Epithelial cell of proximal tubule (primary cell): Measurements from ENCODE around the gene TEX261. TPM values are rescaled to one million over a fixed set of nuclear protein-coding genes. Genes with fewer than 3 reads are reported as not detected.

ENCODE experiments used
- DNase-seq: peaks from one replicate; pipeline ENCODE4 v3.0.0-alpha.2; 2011; ENCODE audit warnings: low read depth
- H3K4me3 ChIP-seq: 2 replicates; pipeline ENCODE4 v1.5.1; 2011; ENCODE audit warnings: low read depth, mild to moderate bottlenecking, low read length
- total RNA-seq: library from RNA; depleted of rRNA; stranded (reverse); fragments of >200 nt; gene quantifications from 2 replicates; pipeline ENCODE4 v1.2.3, GENCODE V29; 2015
- TF ChIP-seq, protein P1 (sequence below): conservative IDR thresholded peaks from 2 replicates; pipeline ENCODE4 v1.5.1; 2012; ENCODE audit warnings: low read depth, mild to moderate bottlenecking, low read length

Gene TEX261
- total RNA-seq, 1 donor from 2014 or later = 12.3 TPM

DNA sequence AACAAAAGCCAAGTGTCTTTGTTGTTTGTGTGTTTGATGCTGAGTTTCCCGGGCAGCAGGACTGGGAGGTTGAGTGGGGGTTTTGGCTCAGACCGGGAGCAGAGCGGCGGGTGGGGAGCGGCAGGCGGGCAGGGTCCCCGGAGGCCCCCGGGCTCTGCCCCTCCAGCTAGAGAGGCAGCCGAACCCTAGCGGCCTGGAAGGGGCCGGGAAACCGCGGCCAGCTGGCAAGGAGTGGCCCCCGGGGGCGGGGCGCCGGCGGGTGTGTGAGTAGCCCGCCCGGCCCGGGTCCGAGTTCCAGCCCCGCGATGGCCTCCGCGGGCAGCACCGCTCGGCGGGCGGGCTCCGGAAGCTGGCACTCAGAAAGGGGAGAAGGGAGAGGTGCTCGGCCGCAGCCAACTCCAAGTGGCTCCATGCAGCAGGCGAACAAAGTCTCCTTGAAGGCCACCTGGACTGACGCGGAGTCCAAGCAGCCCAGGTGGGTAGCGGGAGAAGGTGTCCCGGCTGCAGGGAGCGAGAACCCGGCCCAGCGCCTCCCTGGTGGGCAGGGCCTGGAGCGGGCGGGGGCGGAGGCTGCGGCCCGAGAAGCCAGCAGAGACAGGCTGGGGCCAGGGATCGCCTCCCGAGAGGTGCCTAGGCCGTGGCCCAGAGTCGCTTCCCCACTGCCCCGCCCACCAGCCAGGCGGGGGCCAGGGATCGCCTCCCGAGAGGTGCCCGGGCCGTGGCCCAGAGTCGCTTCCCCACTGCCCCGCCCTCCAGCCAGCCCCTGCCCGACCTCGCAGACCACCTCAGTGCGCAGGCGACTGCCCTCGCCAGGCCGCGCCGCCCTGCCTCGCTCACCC, 16.1 kb downstream of the TEX261 start, which contains the start of gene ANKRD53:
ANKRD53 (plus strand) TSS at position 290 of the 839 bp plus-strand sequence; CDS start at position 306, 16 bp downstream.
- TF ChIP-seq, protein P1, sequence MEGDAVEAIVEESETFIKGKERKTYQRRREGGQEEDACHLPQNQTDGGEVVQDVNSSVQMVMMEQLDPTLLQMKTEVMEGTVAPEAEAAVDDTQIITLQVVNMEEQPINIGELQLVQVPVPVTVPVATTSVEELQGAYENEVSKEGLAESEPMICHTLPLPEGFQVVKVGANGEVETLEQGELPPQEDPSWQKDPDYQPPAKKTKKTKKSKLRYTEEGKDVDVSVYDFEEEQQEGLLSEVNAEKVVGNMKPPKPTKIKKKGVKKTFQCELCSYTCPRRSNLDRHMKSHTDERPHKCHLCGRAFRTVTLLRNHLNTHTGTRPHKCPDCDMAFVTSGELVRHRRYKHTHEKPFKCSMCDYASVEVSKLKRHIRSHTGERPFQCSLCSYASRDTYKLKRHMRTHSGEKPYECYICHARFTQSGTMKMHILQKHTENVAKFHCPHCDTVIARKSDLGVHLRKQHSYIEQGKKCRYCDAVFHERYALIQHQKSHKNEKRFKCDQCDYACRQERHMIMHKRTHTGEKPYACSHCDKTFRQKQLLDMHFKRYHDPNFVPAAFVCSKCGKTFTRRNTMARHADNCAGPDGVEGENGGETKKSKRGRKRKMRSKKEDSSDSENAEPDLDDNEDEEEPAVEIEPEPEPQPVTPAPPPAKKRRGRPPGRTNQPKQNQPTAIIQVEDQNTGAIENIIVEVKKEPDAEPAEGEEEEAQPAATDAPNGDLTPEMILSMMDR = no peak
- H3K4me3 ChIP-seq = peak within 1 kb of the TSS; percentile 59
- DNase-seq = no peak

DNA sequence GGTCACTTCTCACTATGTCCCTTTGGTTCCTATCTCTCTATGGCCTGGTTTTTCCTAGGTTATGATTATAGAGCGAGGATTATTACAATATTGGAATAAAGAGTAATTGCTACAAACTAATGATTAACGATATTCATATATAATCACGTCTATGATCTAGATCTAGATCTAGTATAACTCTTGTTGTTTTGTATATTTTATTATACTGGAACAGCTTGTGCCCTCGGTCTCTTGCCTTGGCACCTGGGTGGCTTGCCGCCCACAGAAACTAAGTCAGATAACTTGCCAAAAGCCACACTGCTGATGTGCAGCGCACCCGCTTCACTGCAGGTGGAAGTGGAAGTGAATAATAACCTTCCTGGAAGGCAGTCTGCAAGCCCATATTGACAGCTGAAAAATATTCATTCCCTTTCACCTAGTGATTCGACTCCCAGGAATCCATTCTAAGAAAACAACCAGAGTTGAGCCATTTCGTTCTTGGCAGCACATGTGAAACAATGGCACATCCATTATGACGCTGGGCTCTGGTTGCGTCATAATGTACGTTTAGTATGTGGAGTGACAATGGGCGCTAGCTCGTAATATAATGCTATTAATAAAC, 17.0 kb downstream of the TEX261 start:
- peak overlapping the region; percentile 59 for H3K4me3 ChIP-seq
- peak; percentile 45 for DNase-seq
- TF ChIP-seq, protein P1 = no peak

DNA sequence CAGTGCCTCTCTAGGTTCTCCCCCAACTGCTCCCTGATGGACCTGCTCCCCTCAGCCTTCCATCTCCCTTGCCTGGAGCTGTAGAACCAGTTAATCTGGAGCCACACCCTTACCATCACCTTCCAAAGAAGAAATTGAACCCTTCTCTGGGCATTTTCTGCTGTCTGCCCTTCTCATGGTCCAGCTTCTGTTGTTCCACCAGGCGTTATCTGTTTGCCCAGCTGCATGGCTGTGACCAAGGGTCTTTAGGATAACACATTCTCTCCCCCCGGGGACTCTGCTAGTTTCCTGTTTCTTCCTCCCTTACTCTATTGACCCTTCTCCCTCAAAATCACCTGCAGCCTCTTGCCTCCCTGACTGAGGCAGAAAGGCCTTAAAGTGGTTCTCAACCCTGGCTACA, 19.4 kb downstream of the TEX261 start:
- TF ChIP-seq, protein P1 = no peak

DNA sequence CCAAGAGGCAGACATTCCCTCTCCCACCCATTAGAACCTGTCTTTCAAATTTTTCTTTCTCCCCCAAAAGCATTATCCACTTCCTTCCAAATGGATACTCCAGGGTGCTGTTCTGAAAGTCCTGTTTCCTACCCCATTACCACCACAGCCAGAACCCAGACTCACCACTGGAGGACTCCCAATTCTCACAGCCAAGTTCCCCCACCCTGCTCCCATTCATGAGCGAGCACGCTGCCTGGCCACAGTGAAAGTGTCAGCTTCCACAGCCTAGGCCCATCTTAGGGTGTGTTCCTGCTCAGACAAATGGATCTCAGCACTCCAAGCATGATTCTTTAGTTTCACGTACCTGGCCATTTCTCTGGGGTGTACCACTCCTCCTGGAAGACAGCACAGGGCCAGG, 20.1 kb downstream of the TEX261 start:
- no peak for DNase-seq
- H3K4me3 ChIP-seq = no peak overlapping the region
- TF ChIP-seq, protein P1 = no peak

More for the DNA sequence above, 19.4 kb downstream of the TEX261 start:
- no peak for DNase-seq
- no peak overlapping the region for H3K4me3 ChIP-seq

DNA sequence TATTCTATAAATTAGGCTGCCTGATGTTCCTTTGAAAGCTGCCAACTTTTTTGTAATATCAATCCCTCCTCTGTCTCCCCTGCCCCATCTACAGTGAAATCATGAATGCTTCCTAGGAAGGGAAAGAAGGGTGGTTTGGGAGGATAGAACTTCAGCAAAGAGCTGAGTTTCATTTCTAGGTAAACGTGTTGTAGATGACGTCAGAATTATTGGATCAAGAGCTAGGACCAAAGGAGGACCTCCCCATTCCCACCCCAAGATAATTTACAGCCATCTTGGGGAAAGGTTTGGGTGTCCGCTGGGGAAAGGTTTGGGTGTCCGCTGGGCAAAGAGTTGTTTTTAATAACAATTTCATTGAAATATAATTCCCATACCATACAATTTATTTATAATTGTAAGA, 27.5 kb downstream of the TEX261 start:
- no peak overlapping the region for H3K4me3 ChIP-seq
- TF ChIP-seq, protein P1 = no peak
- DNase-seq = no peak

DNA sequence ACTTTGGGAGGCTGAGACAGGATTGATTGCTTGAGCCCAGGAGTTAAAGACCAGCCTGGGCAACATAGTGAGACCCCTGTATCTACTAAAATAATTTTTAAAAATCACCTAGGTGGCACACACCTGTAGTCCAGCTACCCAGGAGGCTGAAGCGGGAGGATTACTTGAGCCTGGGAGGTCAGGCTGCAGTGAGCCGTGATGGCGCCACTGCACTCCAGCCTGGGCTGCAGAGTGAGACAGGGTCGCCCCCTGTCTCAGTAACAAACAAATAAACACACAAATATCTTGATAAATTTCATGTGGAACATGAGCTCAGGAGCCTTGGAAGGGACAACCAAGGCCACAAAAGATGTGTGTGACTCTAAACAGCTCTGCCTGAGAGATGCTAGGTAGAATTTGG, 28.0 kb downstream of the TEX261 start:
- DNase-seq = no peak
- TF ChIP-seq, protein P1 = no peak
- no peak overlapping the region for H3K4me3 ChIP-seq
